GM23248 (cell line): ENCODE results near the gene FCER2. TPM values are rescaled to one million over a fixed set of nuclear protein-coding genes. Genes with fewer than 3 reads are reported as not detected.

ENCODE experiments used
- DNase-seq: peaks from one replicate; pipeline ENCODE4 v3.0.0-alpha.2; 2015
- H2AFZ ChIP-seq: fragments of 200-600 bp; sonication (generic); 2 replicates; pipeline ENCODE4 v1.6.1; 2016; ENCODE audit warnings: antibody characterized with exemption
- H3F3A ChIP-seq: fragments of 200-600 bp; sonication (generic); 2 replicates; pipeline ENCODE4 v1.6.1; 2016; ENCODE audit warnings: mild to moderate bottlenecking, antibody characterized with exemption, mixed run types; ENCODE audit not compliant: insufficient read depth
- H3K27ac ChIP-seq: fragments of 200-600 bp; sonication (generic); 2 replicates; pipeline ENCODE4 v1.5.1; 2016; ENCODE audit warnings: mild to moderate bottlenecking
- H3K27me3 ChIP-seq: fragments of 200-600 bp; sonication (generic); replicated peaks from 2 replicates; pipeline ENCODE4 v1.6.1; 2016; ENCODE audit warnings: mild to moderate bottlenecking; ENCODE audit not compliant: insufficient read depth
- H3K36me3 ChIP-seq: fragments of 200-600 bp; sonication (generic); 2 replicates; pipeline ENCODE4 v1.6.1; 2016; ENCODE audit warnings: low read depth, mild to moderate bottlenecking
- H3K4me1 ChIP-seq: fragments of 200-600 bp; sonication (generic); 2 replicates; pipeline ENCODE4 v1.6.1; 2016; ENCODE audit warnings: mild to moderate bottlenecking; ENCODE audit not compliant: insufficient read depth
- H3K4me2 ChIP-seq: fragments of 200-600 bp; sonication (generic); one replicate; pipeline ENCODE4 v1.6.1; 2016; ENCODE audit warnings: mild to moderate bottlenecking; ENCODE audit not compliant: unreplicated experiment
- H3K4me3 ChIP-seq: fragments of 200-600 bp; sonication (generic); 2 replicates; pipeline ENCODE4 v1.5.1; 2016; ENCODE audit warnings: mild to moderate bottlenecking
- H3K79me2 ChIP-seq: fragments of 200-600 bp; sonication (generic); 2 replicates; pipeline ENCODE4 v1.6.1; 2016; ENCODE audit warnings: mild to moderate bottlenecking; ENCODE audit not compliant: insufficient read depth
- H3K9ac ChIP-seq: fragments of 200-600 bp; sonication (generic); 2 replicates; pipeline ENCODE4 v1.6.1; 2016; ENCODE audit warnings: mild to moderate bottlenecking
- H3K9me2 ChIP-seq: fragments of 200-600 bp; sonication (generic); 2 replicates; pipeline ENCODE4 v1.6.1; 2016; ENCODE audit warnings: mixed run types, mild to moderate bottlenecking, moderate library complexity; ENCODE audit not compliant: insufficient read depth
- H3K9me3 ChIP-seq: fragments of 200-600 bp; sonication (generic); one replicate; pipeline ENCODE4 v1.6.1; 2017; ENCODE audit warnings: low read depth
- H4K20me1 ChIP-seq: fragments of 200-600 bp; sonication (generic); 2 replicates; pipeline ENCODE4 v1.6.0; 2016; ENCODE audit not compliant: insufficient read depth
- EZH2 ChIP-seq: fragments of 200-600 bp; sonication (generic); IDR thresholded peaks from 2 replicates; pipeline ENCODE4 v1.6.1; 2018; ENCODE audit warnings: antibody characterized with exemption, mild to moderate bottlenecking; ENCODE audit not compliant: insufficient read depth, poor library complexity, severe bottlenecking
- EZH2phosphoT487 ChIP-seq: fragments of 200-600 bp; sonication (generic); IDR thresholded peaks from 2 replicates; pipeline ENCODE4 v1.6.1; 2018; ENCODE audit warnings: antibody characterized with exemption, moderate library complexity, mild to moderate bottlenecking, low read depth; ENCODE audit not compliant: insufficient read depth
- WGBS, 2 experiments: methylation state at CpG; one replicate each; pipeline ENCODE4 v1.1.6; 2015 to 2017; ENCODE audit warnings: low lambda C conversion rate in 2 of 2, low coverage in 1 of 2; ENCODE audit errors: missing lambda C conversion rate in 2 of 2; 5-methylcytosine and 5-hydroxymethylcytosine counted together
- in situ Hi-C: fragments of 300-500 bp; cut with MboI; formaldehyde crosslinking; loops from 2 replicates; pipeline ENCODE4 v1.15.0; 2020
- polyA plus RNA-seq: library from polyadenylated mRNA; unstranded; fragments of >200 nt; fragmentation: Nextera tagmentation; extraction: Ambion mirVana; gene quantifications from 2 replicates; pipeline ENCODE4 v1.2.1, GENCODE V29; 2016
- total RNA-seq: library from RNA; depleted of rRNA; stranded (reverse); fragments of >200 nt; shearing (Covaris generic); gene quantifications from 2 replicates; pipeline ENCODE4 v1.2.3, GENCODE V29; 2014

The FCER2 gene
- total and polyA plus RNA-seq, 2 experiments from 2014 or later = not detected

DNA sequence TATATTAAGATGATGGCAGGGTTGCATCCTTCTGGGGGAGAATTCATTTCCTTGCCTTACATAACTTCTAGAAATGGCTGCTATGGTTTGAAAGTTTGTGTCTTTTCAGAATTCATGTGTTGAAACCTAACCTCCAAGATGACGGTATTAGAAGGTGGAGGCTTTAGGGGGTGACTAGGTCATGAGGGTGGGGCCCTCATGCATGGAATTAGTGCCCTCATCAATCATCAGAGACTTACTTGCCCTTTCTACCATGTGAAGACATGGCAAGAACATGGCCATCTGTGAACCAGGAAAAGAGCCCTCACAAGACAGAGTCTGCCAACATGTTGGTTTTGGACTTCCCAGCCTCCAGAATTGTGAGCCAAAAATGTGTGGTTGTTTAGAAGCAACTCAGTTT, 14.8 kb upstream of the FCER2 start:
- WGBS, 2 experiments = 32 to 55% methylated on average over 1 of the region's 1 CpG
- in situ Hi-C loops = no loop called here
- TF ChIP-seq EZH2 (no peak), EZH2phosphoT487 (no peak)

GRCh38 chr19:7715671-7716070, 13.7 kb upstream of the FCER2 start:
- no peak overlapping the region for H2AFZ ChIP-seq
- no peak overlapping the region for H3K9ac ChIP-seq
- H3K9me3 ChIP-seq = no peaks in the 10 kb centered on the region
- H3K4me2 ChIP-seq = no peak overlapping the region
- no peaks in the 10 kb centered on the region for H3K79me2 ChIP-seq
- WGBS, 2 experiments = 18 to 33% methylated on average over 1 of the region's 1 CpG
- H3K4me3 ChIP-seq = no peak overlapping the region
- no peak for DNase-seq
- no peaks in the 10 kb centered on the region for H3K4me1 ChIP-seq
- H3K27ac ChIP-seq = no peak overlapping the region
- H3K9me2 ChIP-seq = no peaks in the 10 kb centered on the region
- TF ChIP-seq EZH2 (no peak), EZH2phosphoT487 (no peak)
- H3F3A ChIP-seq = no peaks in the 10 kb centered on the region
- H3K27me3 ChIP-seq = no peaks in the 10 kb centered on the region; the same call in 1 of the 2 replicates
- H3K36me3 ChIP-seq = no peaks in the 10 kb centered on the region
- in situ Hi-C loops = no loop called here
- H4K20me1 ChIP-seq = no peaks in the 10 kb centered on the region

More for the DNA sequence above, 14.8 kb upstream of the FCER2 start:
- H3K79me2 ChIP-seq = no peaks in the 10 kb centered on the region
- H3K9ac ChIP-seq = no peak overlapping the region
- H3K4me3 ChIP-seq = no peak overlapping the region
- DNase-seq = no peak
- no peaks in the 10 kb centered on the region for H3F3A ChIP-seq
- no peaks in the 10 kb centered on the region for H3K4me1 ChIP-seq
- no peak overlapping the region for H3K4me2 ChIP-seq
- no peak overlapping the region for H2AFZ ChIP-seq
- H3K27me3 ChIP-seq = no peaks in the 10 kb centered on the region; the same call in 1 of the 2 replicates
- no peaks in the 10 kb centered on the region for H4K20me1 ChIP-seq
- no peaks in the 10 kb centered on the region for H3K36me3 ChIP-seq
- no peak overlapping the region for H3K27ac ChIP-seq
- H3K9me3 ChIP-seq = no peaks in the 10 kb centered on the region
- no peaks in the 10 kb centered on the region for H3K9me2 ChIP-seq

- Histone ChIP-seq H3K9me3 (no peaks in the 10 kb centered on the region), H3F3A (no peaks in the 10 kb centered on the region), H3K4me2 (no peak overlapping the region), H3K9ac (no peak overlapping the region), H3K79me2 (no peaks in the 10 kb centered on the region), H3K27me3 (no peaks in the 10 kb centered on the region; the same call in 1 of the 2 replicates), H3K4me3 (no peak overlapping the region), H3K9me2 (no peaks in the 10 kb centered on the region), H4K20me1 (no peaks in the 10 kb centered on the region), H3K36me3 (no peaks in the 10 kb centered on the region), H3K27ac (no peak overlapping the region), H2AFZ (no peak overlapping the region), H3K4me1 (no peaks in the 10 kb centered on the region)
- WGBS, 2 experiments = 65% methylated on average over 5 of the region's 5 CpGs
- no peak for DNase-seq
- TF ChIP-seq EZH2 (no peak), EZH2phosphoT487 (no peak)
- in situ Hi-C loops = no loop called here
Observed at GRCh38 chr19:7710616-7711015, 8.7 kb upstream of the FCER2 start.

DNA sequence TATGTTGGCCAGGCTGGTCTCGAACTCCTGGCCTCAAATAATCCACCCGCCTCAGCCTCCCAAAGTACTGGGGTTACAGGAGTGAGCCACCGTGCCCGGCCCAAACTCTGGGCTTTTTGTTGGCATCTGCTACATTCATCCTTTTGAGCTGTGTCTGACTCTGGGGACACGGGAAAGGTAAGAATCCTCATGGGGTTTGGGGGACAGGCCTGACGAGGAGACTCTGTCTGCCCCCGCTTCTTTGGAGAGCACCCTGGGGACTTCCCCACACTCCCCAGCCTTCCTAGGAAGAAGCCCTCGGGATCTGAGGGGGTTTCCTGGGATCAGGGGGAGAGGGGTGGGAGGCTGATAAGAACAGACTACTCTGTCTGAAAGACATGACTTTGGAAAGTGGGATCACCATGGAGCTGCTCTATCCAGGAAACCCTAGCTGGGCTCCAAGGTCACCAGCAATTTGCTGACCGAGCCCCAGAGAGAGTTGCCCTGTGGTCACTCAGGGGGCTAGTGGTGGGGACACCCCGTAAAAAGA, 8.1 kb upstream of the FCER2 start:
- no peak overlapping the region for H3K27ac ChIP-seq
- no peaks in the 10 kb centered on the region for H3K9me3 ChIP-seq
- H4K20me1 ChIP-seq = no peaks in the 10 kb centered on the region
- 38 to 54% methylated on average over 7 to 10 of the region's 10 CpGs for WGBS, 2 experiments
- no peak for DNase-seq
- no peak for TF ChIP-seq EZH2
- TF ChIP-seq EZH2phosphoT487 = no peak
- no peaks in the 10 kb centered on the region for H3K9me2 ChIP-seq
- no peak overlapping the region for H3K9ac ChIP-seq
- no peak overlapping the region for H3K4me3 ChIP-seq
- no peak overlapping the region for H2AFZ ChIP-seq
- H3F3A ChIP-seq = no peaks in the 10 kb centered on the region
- H3K4me1 ChIP-seq = no peaks in the 10 kb centered on the region
- in situ Hi-C loops = no loop called here
- no peak overlapping the region for H3K4me2 ChIP-seq
- no peaks in the 10 kb centered on the region for H3K79me2 ChIP-seq
- no peaks in the 10 kb centered on the region; the same call in 1 of the 2 replicates for H3K27me3 ChIP-seq
- H3K36me3 ChIP-seq = no peaks in the 10 kb centered on the region
